ENCODE results near the gene ELL2. TPM values are rescaled to one million over a fixed set of nuclear protein-coding genes. Genes with fewer than 3 reads are reported as not detected.

ELL2 gene
- total RNA-seq, 1 experiment from 2014 or later, result 27.5 TPM

GRCh38 chr5:95919658-95920057, 42.0 kb downstream of the ELL2 start:
- no peaks in the 10 kb centered on the region for H3K27me3 Mint-ChIP-seq (ENCODE audit: low read depth)
- Histone ChIP-seq H2AFZ (ENCODE audit: low read length) (no peak overlapping the region), H3K4me2 (ENCODE audit: insufficient read depth, insufficient read length, low read length) (no peak overlapping the region), H3K18ac (ENCODE audit: insufficient read length, low read depth, low read length) (no peak overlapping the region), H3K9me3 (ENCODE audit: control insufficient read depth, low read depth, low read length) (no peaks in the 10 kb centered on the region), H2BK120ac (ENCODE audit: low read depth, low read length, poor library complexity, severe bottlenecking) (no peak overlapping the region), H3K14ac (ENCODE audit: insufficient read depth, low read length) (no peak overlapping the region), H4K5ac (ENCODE audit: insufficient read length, low read depth, low read length) (no peak overlapping the region), H3K79me1 (ENCODE audit: insufficient read depth, low read depth, low read length, poor library complexity, severe bottlenecking) (no peaks in the 10 kb centered on the region), H3K27me3 (ENCODE audit: insufficient read depth, low read length) (no peaks in the 10 kb centered on the region), H2BK20ac (ENCODE audit: low read depth, low read length, poor library complexity, severe bottlenecking) (no peak overlapping the region), H3K27ac (ENCODE audit: insufficient read length, low read depth, low read length) (no peak overlapping the region), H2BK15ac (ENCODE audit: low read depth, low read length) (no peak overlapping the region), H2BK12ac (ENCODE audit: insufficient read length, low read depth, low read length) (no peak overlapping the region), H4K91ac (ENCODE audit: insufficient read length, low read depth, low read length) (no peak overlapping the region), H4K20me1 (ENCODE audit: control insufficient read depth, insufficient read depth, insufficient read length) (no peaks in the 10 kb centered on the region), H2BK5ac (ENCODE audit: insufficient read length, low read length) (no peak overlapping the region), H3K4ac (ENCODE audit: low read depth, low read length) (no peak overlapping the region), H3K56ac (ENCODE audit: insufficient read length, low read depth, low read length) (no peak overlapping the region), H3K79me2 (ENCODE audit: insufficient read depth, low read length) (no peaks in the 10 kb centered on the region), H3K4me1 (ENCODE audit: insufficient read depth, low read length) (no peaks in the 10 kb centered on the region; the same call in 1 of the 2 replicates), H3K23me2 (ENCODE audit: insufficient read length, low read depth, low read length, poor library complexity, severe bottlenecking) (no peaks in the 10 kb centered on the region), H3K9ac (ENCODE audit: extremely low read depth, insufficient read length, low read length) (no peak overlapping the region), H4K8ac (replicated peaks; ENCODE audit: insufficient read length, low read depth, low read length) (no peak overlapping the region), H3T11ph (ENCODE audit: low read length) (no peak overlapping the region), H2AK5ac (ENCODE audit: insufficient read length, low read length) (no peak overlapping the region), H3K23ac (ENCODE audit: insufficient read length, low read depth, low read length) (no peak overlapping the region)
- WGBS (ENCODE audit: extremely low coverage, insufficient read length, low lambda C conversion rate), result no CpG with 5 or more reads among the region's 2 CpGs
- peaks cover 0 to 3% (median 0%) of the 10 kb centered on the region in 3 experiments; a peak in 1 of 7 replicates for H3K36me3 Mint-ChIP-seq (ENCODE audit: insufficient read depth in 1 of 3, low read depth in 3 of 3)
- no peaks in the 10 kb centered on the region for H3K9me3 Mint-ChIP-seq
- TF ChIP-seq CTCF (conservative IDR thresholded peaks at IDR 0.05), result no peak
- H3K27ac Mint-ChIP-seq, result no peak overlapping the region
- H3K4me1 Mint-ChIP-seq, result peaks cover 20 to 23% of the 10 kb centered on the region in 2 experiments
- no peak for DNase-seq
- H3K4me3 Mint-ChIP-seq, result no peak overlapping the region
